ENCODE results near the gene TRPM8.

- no peak for TF ChIP-seq POLR2A (IDR thresholded peaks at IDR 0.05; ENCODE audit: control extremely low read depth in 1 of 2, low read depth in 2 of 2, low read length in 2 of 2)
- TF ChIP-seq SUZ12 (IDR thresholded peaks at IDR 0.05; ENCODE audit: low read length): no peak
- TF ChIP-seq, protein P1, sequence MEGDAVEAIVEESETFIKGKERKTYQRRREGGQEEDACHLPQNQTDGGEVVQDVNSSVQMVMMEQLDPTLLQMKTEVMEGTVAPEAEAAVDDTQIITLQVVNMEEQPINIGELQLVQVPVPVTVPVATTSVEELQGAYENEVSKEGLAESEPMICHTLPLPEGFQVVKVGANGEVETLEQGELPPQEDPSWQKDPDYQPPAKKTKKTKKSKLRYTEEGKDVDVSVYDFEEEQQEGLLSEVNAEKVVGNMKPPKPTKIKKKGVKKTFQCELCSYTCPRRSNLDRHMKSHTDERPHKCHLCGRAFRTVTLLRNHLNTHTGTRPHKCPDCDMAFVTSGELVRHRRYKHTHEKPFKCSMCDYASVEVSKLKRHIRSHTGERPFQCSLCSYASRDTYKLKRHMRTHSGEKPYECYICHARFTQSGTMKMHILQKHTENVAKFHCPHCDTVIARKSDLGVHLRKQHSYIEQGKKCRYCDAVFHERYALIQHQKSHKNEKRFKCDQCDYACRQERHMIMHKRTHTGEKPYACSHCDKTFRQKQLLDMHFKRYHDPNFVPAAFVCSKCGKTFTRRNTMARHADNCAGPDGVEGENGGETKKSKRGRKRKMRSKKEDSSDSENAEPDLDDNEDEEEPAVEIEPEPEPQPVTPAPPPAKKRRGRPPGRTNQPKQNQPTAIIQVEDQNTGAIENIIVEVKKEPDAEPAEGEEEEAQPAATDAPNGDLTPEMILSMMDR (IDR thresholded peaks at IDR 0.05; ENCODE audit: control extremely low read depth in 1 of 3, insufficient read depth in 1 of 3, low read depth in 1 of 3, low read length in 3 of 3): no peak
- no peak for TF ChIP-seq JUND (IDR thresholded peaks at IDR 0.05; ENCODE audit: low read length)
- TF ChIP-seq, protein P2, sequence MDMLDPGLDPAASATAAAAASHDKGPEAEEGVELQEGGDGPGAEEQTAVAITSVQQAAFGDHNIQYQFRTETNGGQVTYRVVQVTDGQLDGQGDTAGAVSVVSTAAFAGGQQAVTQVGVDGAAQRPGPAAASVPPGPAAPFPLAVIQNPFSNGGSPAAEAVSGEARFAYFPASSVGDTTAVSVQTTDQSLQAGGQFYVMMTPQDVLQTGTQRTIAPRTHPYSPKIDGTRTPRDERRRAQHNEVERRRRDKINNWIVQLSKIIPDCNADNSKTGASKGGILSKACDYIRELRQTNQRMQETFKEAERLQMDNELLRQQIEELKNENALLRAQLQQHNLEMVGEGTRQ (IDR thresholded peaks at IDR 0.05; ENCODE audit: low read length): no peak
- TF ChIP-seq CBX8 (IDR thresholded peaks at IDR 0.05; ENCODE audit: borderline replicate concordance, low read depth, low read length): no peak
- TF ChIP-seq YY1 (IDR thresholded peaks at IDR 0.05; ENCODE audit: low read depth, low read length): no peak
- TF ChIP-seq ZNF274 (IDR thresholded peaks at IDR 0.05; ENCODE audit: borderline replicate concordance, extremely low read depth, low read length): no peak
- no peak for TF ChIP-seq EGR1 (IDR thresholded peaks at IDR 0.05; ENCODE audit: borderline replicate concordance, low read depth, low read length)
These were observed 27.5 kb downstream of the TRPM8 start for GRCh38 chr2:233944722-233945121.
